GM18499 (cell line): ENCODE results near the gene EME1.

ENCODE experiments used
- ATAC-seq: cut with Tn5 transposase; IDR thresholded peaks from one replicate; pipeline ENCODE4 v1.9.1; 2021; ENCODE audit warnings: moderate number of reproducible peaks; ENCODE audit not compliant: insufficient read depth, unreplicated experiment

Gene EME1

DNA sequence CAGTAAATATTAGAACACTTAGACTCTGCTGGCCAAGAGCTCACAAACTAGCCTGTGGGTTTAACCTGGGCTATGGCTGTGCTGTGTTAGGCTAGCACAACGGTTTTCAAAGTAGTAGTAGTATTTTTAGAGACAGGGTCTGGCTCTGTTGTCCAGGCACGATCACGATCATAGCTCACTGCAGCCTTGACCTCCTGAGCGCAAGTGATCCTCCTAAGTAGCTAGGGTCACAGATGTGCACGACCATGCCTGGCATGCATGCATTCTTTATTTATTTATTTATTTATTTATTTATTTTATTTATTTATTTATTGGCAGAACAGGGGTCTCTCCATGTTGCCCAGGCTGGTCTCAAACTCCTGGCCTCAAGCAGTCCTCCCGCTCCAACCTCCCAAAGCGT is 10.4 kb upstream of the EME1 start:
- no peak for ATAC-seq

DNA sequence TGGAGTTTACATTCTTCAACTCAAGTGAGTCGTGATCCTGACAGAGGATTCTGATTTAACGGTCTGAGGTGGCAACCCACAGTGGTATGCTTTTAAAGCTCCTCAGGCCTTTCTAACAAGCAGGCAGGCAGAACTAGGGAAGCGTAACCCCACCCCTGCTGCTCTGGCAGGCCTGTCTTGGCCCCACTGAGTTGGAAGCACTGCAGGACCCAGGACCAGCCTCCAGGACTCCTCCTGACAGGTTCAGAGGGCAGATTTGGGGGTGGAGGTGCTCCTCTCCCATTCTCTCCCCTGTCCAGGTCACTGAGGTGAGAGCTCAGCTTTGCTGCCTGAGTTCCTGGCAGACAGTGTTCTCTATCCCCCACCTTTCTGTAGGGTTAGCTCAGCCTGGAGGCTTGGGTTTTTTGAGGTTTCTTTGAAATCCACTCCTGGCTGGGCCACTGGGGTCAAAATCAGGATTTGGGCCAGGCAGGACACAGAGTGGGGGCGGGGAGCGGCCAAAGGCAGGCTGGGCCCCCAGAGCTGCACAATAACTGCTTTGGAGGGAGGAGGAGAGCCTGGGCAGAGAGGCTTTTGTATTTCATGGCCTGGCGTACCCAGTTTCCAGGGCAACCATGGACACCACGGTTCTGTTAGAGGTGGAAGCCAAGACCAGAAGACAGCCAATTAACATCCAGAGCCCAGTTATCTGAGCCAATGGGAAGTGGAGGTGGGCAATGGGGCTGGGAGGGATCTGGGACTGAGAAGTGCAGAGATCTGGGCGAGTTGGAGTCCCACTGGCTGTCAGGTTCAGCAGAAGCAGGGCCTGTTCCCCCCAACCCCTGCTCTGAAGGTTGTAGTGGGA is 9.6 kb upstream of the EME1 start:
- no peak for ATAC-seq

GRCh38 chr17:50364061-50364458 is 9.0 kb upstream of the EME1 start:
- no peak for ATAC-seq

DNA sequence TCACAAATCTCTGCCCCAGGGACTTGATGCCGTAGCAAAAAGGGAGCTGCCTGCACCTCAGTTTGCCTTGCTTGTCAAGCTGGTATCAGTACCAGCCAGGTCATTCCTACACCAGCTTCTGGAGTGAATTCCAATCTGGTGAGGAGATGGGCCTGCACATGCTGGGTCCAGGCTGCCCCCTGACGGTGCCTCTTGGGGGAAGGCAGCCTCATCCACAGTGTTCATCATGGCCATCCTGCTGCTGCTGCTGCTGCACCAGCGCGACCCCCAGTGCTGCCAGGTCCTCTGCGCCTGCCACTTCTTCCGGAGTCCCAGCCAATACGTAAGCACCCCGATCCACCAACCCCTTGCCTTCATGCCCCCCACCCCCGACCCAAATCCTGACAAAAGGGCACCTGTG is 8.3 kb upstream of the EME1 start:
- no peak for ATAC-seq

GRCh38 chr17:50365165-50365564 is 7.9 kb upstream of the EME1 start:
- ATAC-seq: no peak

DNA sequence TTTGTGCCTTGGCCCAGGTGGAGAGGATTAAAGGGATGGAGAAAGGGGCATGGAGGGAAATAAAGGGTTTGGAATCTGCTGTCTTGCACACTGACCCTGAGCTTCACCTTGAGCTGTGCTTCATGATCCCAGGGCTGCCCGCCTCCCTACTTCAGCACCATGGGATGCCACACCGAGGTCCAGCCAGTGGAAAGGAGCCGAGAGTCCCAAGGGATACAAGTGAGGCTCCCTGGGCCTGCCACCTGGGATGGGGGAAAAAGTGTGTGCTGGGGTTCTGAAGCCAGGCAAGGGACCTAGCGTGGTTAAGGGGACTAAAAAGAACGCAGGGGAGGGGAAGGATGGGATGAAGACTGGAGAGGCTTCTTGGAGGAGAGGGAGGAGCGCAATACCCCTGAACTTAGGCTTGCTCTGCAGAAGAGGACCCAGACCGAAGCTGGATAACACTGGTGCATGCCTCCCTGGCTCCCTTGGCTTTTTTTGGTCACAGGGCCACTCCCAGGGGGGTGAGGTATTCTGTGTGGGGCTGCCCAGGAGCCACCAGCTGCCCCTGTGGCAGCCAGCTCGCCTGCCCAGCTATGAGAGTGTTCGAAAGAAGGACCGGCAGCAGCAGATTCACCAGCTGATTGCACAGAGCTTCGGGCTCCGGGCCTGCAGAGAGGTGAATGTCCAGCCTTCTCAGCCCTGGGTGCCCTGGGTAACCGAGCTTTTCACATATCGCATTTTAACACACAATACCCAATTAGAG is 7.2 kb upstream of the EME1 start:
- no peak for ATAC-seq

GRCh38 chr17:50367401-50367800 is 5.6 kb upstream of the EME1 start:
- ATAC-seq: no peak

- ATAC-seq: no peak
Observed at GRCh38 chr17:50370052-50370451, 3.0 kb upstream of the EME1 start.

DNA sequence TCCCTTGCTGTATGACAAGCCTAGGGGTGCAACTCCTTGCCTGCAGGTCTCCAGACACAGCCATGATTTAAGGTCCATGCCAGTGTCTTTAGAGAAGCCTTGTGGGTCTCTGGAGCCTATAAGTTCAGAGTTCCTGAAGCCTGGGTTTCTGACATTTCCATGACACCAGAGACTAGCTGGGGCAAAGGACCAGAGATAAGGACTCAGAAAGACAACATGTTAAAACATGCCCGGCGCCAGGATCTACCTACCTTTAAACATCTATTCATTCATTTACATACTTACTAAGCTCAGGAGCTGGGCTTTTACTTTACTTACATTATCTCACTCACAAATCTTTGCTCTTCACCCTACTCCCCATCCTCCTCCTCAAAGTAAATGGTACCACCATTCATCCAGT is 1.5 kb upstream of the EME1 start:
- no peak for ATAC-seq

DNA sequence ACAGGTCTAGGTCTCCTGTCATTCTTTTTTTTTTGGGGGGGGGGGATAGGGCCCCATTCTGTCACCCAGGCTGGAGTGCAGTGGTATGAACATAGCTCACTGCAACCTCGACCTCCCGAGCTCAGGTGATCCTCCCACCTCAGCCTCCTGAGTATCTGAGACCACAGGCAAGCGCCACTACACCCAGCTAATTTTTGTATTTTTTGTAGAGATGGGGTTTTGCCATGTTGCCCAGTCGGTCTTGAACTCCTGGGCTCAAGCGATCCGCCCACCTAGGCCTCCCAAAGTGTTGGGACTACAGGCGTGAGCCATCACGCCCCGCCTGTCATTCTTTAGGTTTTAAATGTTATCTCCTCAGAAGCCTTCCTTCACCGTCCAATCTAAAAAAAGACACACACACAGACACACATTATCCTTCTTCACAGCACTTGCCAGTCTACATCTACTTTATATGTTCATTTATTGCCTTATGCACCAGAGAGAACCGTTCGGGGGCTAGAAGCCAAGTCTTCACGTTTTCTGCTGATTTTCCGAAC is 739 bp upstream of the EME1 start:
- ATAC-seq: no peak

DNA sequence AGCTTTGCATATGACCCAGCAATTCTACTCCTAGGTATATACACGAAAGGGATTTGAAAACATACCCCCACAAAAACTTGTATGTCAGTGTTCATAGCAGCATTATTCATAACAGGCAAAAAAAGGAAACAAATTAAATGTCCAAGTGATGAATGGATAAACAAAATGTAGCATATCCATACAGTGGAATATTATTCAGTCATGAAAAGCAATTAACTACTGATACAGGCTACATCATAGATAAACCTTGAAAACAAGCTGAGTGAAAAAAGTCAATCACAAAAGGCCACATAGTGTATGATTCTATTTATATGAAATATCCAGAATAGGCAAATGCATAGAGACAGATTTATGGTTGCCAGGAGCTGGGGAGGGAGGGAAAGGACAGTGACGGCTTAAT is 676 bp downstream of the EME1 start:
- ATAC-seq: no peak

DNA sequence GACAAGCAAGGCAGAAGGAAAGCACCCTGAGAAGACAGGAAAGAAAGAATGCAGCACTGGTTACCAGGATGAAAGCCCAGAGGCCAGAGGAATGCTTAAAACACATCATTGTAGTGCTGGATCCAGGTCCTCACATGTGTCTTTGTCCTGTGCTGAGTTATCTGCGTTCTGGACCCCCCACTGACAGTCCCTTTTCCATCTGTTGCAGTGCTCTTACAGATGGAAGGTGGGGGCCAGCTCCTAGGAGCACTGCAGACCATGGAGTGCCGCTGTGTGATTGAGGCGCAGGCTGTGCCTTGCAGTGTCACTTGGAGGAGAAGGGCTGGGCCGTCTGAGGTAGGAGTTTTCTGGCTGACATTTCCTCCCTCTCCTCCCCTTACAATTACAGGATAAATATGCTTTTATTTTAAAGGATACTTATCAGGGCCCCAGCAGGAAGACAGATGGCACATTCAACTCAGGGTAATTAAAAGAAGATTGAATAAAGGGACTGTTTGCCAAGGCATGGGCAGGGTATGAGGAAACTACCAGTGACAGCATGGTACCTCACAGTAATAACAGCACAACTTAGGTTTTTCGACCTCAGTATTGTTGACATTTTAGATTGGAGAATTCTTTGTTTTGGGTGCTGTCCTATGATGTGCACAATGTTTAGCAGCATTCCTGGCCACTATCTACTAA is 3.0 kb downstream of the EME1 start:
- no peak for ATAC-seq

DNA sequence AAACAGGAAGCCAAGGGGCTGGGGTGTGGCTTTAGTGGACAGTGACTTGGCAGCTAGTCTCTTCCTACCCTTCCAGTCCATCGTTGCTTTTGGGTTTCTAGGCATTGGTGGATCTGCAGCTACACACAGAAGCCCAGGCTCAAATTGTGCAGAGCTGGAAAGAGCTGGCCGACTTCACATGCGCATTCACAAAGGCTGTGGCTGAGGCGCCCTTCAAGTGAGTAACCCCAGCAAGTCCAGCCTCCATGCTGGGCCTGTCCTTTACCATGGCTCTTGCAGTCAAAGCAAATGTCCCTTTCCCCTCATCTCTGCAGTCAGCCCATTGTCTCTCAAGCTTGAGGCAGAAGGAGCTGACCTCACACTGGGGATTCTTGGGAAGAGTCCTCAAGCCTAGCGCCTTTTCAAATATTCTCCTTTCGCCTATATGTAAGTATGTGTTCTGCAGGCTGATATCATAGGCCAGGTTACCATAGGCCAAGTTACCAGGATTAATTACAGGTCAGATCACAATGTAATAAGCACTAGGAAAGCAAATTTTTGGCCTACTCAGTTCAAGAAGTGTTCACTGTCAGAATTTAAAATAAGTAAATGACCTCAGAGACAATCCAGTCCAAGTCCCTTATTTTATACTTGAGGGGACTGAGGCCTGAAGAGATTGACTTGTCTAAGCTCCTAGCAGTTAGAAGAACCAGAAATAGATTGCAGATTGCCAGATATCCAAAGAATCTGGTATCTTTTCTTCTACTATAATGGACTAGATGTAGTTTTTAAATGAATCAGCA is 6.5 kb downstream of the EME1 start:
- no peak for ATAC-seq

DNA sequence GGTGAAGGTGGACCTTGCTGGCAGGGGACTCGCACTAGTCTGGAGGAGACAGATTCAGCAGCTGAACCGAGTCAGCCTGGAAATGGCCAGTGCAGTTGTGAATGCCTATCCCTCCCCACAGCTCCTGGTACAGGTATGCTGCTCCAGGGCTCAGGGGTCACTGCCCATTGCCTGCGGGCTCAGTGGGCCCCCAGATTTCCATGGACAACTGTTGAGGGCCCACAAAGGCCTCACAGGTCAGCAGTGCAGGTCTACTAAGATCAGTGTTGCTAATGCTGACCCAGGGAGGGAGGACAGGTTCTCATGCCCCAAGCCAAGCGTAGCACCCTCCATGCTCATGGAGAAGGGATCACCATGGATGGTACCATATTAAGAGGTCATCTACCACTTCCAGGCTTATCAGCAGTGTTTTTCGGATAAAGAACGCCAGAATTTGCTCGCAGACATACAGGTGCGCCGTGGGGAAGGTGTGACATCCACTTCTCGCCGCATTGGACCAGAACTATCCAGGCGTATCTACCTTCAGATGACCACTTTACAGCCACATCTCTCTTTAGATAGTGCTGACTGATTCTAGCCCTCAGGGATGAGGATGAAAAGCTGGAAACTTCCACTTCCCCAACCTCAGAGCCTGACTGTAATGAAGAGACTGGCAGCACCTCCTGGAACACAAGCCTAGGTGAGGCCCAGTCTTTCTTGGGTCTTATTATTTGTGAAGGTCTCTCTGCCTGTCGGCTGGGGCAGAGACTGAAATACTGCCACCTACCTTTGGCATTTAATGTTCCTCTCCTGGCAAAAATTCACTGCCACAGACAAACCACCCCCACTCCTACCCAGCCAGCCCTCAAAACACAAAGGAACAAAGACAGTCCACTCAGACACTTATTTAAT is 7.6 kb downstream of the EME1 start:
- ATAC-seq: no peak

DNA sequence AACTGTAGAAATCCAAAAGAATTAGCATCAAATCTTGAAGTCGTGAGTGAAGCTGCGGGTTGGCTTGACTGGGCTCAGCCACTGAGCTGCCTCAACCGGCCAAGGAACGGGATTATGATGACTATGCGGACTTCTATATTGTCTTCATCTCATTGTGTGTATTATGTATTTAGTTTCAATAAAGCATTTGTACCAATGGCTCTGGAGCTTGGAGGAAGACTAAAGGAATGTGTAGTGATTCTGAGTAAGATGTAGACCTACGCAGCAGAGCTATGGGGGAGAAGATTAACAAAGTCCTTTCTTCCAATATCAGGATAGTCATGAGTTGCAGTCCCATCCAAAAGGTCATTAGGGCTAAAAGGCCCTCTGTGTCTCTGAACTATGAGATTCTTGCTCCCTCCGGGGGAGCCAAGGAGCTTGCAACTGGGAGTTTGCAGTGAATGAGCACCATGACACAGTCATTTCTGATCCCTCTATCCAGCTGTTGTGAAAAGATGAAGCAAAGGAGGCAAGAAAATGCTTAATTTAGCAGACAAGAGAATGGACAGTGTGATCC is 8.3 kb downstream of the EME1 start:
- ATAC-seq: no peak

DNA sequence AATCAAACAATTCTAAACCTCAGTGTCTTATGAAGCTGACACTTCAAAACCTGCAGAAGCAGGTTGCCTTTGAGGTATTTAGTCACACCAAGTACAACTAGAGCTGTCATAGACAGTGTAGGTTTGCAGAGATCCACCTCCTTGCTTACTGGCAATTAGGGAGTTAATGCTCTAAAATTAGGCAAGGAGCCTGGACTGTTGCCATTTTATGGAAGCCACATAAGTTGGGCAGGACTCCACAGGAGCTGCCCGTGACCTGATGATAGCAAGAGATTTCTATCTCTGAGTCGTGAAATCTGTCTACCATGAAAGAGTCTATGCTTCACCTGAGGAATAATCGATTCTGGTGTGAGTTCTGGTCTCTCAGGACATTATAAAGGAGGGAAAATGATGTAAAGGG is 8.9 kb downstream of the EME1 start:
- no peak for ATAC-seq

GRCh38 chr17:50382931-50383330 is 9.9 kb downstream of the EME1 start:
- ATAC-seq: no peak

- no peak for ATAC-seq
Observed at GRCh38 chr17:50386510-50386909, 13.5 kb downstream of the EME1 start.

DNA sequence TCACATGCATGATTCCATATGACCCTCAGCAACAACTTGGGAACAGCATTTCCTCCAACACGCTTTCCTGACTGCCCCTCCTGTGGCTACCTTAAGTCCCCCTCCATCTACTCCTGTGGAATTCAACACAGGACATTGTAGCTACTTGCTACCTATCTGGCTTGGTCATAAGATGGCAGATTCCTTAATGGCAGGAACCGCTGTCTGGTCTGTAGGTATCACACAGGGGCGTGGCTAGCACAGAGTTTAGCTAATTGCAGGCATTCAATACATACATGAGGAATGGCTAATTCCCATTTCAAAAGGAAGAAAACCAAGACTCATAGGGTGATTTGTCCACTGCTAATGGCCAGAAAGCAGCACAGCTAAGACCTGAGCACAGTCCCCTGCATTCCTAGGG is 15.7 kb downstream of the EME1 start:
- no peak for ATAC-seq
